ENCODE results near the gene ZNF746.

GRCh38 chr7:149509774-149510173 is 12.2 kb upstream of the ZNF746 start:
- TF ChIP-seq, protein P1, sequence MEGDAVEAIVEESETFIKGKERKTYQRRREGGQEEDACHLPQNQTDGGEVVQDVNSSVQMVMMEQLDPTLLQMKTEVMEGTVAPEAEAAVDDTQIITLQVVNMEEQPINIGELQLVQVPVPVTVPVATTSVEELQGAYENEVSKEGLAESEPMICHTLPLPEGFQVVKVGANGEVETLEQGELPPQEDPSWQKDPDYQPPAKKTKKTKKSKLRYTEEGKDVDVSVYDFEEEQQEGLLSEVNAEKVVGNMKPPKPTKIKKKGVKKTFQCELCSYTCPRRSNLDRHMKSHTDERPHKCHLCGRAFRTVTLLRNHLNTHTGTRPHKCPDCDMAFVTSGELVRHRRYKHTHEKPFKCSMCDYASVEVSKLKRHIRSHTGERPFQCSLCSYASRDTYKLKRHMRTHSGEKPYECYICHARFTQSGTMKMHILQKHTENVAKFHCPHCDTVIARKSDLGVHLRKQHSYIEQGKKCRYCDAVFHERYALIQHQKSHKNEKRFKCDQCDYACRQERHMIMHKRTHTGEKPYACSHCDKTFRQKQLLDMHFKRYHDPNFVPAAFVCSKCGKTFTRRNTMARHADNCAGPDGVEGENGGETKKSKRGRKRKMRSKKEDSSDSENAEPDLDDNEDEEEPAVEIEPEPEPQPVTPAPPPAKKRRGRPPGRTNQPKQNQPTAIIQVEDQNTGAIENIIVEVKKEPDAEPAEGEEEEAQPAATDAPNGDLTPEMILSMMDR (IDR thresholded peaks at IDR 0.05), result no peak
- no peak for TF ChIP-seq POLR2A (IDR thresholded peaks at IDR 0.05)
